H1 (cell line): ENCODE results near the gene ARMC5. TPM values are rescaled to one million over a fixed set of nuclear protein-coding genes. Genes with fewer than 3 reads are reported as not detected.

Experiments
- BCL11A ChIP-seq, 2 experiments: IDR thresholded peaks; one replicate each; pipeline ENCODE4 v1.6.1; 2011; ENCODE audit warnings: low read depth in 2 of 2, low read length in 2 of 2, mild to moderate bottlenecking in 2 of 2
- CBX5 ChIP-seq: fragments of 300-800, 300-1000 bp; sonication (generic); IDR thresholded peaks from 2 replicates; pipeline ENCODE4 v1.7.1; 2016; ENCODE audit warnings: antibody characterized with exemption, low read length, low read depth
- CEBPB ChIP-seq: IDR thresholded peaks from 2 replicates; pipeline ENCODE4 v1.6.1; 2012; ENCODE audit warnings: low read depth, low read length
- CREB1 ChIP-seq: IDR thresholded peaks from 2 replicates; pipeline ENCODE4 v1.6.1; 2012; ENCODE audit warnings: inconsistent platforms
- EGR1 ChIP-seq: IDR thresholded peaks from 2 replicates; pipeline ENCODE4 v1.6.1; 2011; ENCODE audit warnings: low read depth, low read length, borderline replicate concordance
- FOSL1 ChIP-seq: IDR thresholded peaks from 2 replicates; pipeline ENCODE4 v1.6.1; 2011; ENCODE audit warnings: mild to moderate bottlenecking, low read depth, low read length, moderate library complexity; ENCODE audit not compliant: insufficient read depth
- KDM4A ChIP-seq: IDR thresholded peaks from one replicate; pipeline ENCODE4 v1.7.1; 2012; ENCODE audit warnings: low read depth, mild to moderate bottlenecking, moderate library complexity, low read length, inconsistent platforms; ENCODE audit not compliant: severe bottlenecking
- KDM5A ChIP-seq: fragments of 200-600 bp; IDR thresholded peaks from 2 replicates; pipeline ENCODE4 v1.7.1; 2012; ENCODE audit warnings: mild to moderate bottlenecking, low read length, inconsistent platforms, mixed read lengths
- MAX ChIP-seq: IDR thresholded peaks from 2 replicates; pipeline ENCODE4 v1.6.1; 2012; ENCODE audit warnings: inconsistent platforms
- NANOG ChIP-seq: IDR thresholded peaks from 2 replicates; pipeline ENCODE4 v1.6.1; 2011; ENCODE audit warnings: low read length, low read depth, mild to moderate bottlenecking, inconsistent platforms; ENCODE audit not compliant: insufficient read depth, poor library complexity, severe bottlenecking
- PHF8 ChIP-seq: fragments of 200-600 bp; sonication (generic); conservative IDR thresholded peaks from 2 replicates; pipeline ENCODE4 v1.7.1; 2012; ENCODE audit warnings: low read depth, mild to moderate bottlenecking, inconsistent platforms, low read length, moderate library complexity
- POLR2AphosphoS5 ChIP-seq: IDR thresholded peaks from 2 replicates; pipeline ENCODE4 v1.6.1; 2011; ENCODE audit warnings: low read depth, low read length
- RFX5 ChIP-seq: IDR thresholded peaks from 2 replicates; pipeline ENCODE4 v1.6.1; 2011; ENCODE audit warnings: low read depth, low read length, improper control_type of control experiment, borderline replicate concordance
- RNF2 ChIP-seq: fragments of 200-900, 300-1000 bp; sonication (generic); IDR thresholded peaks from 2 replicates; pipeline ENCODE4 v1.7.1; 2016; ENCODE audit warnings: borderline replicate concordance, low read depth, mild to moderate bottlenecking, antibody characterized with exemption, low read length; ENCODE audit not compliant: poor library complexity, severe bottlenecking; ENCODE audit errors: missing control alignments
- RXRA ChIP-seq: IDR thresholded peaks from 2 replicates; pipeline ENCODE4 v1.6.1; 2011; ENCODE audit warnings: low read depth, mild to moderate bottlenecking, low read length, moderate library complexity; ENCODE audit not compliant: insufficient read depth
- SAP30 ChIP-seq: fragments of 300-600 bp; sonication (generic); IDR thresholded peaks from 2 replicates; pipeline ENCODE4 v1.7.1; 2012; ENCODE audit warnings: low read length, moderate library complexity, mild to moderate bottlenecking, inconsistent platforms; ENCODE audit not compliant: insufficient read depth, insufficient replicate concordance
- SIN3A ChIP-seq, 2 experiments: IDR thresholded peaks in 1 of 2; conservative IDR thresholded peaks in 1 of 2; 2 replicates each; pipeline ENCODE4 v1.6.1; 2011 to 2012; ENCODE audit warnings: low read length in 2 of 2, improper control_type of control experiment in 1 of 2, low read depth in 1 of 2, mild to moderate bottlenecking in 1 of 2
- SP1 ChIP-seq: IDR thresholded peaks from 2 replicates; pipeline ENCODE4 v1.6.1; 2011; ENCODE audit warnings: low read depth, low read length
- SRF ChIP-seq: IDR thresholded peaks from 2 replicates; pipeline ENCODE4 v1.6.1; 2011; ENCODE audit warnings: mild to moderate bottlenecking, low read depth, low read length, moderate library complexity
- TAF1 ChIP-seq: IDR thresholded peaks from 2 replicates; pipeline ENCODE4 v1.6.1; 2011; ENCODE audit warnings: mild to moderate bottlenecking, low read depth, low read length
- TAF7 ChIP-seq: optimal IDR thresholded peaks from 2 replicates; pipeline ENCODE3; 2011; ENCODE audit warnings: low read depth, mild to moderate bottlenecking, inconsistent platforms, low read length, moderate library complexity, borderline replicate concordance
- YY1 ChIP-seq: IDR thresholded peaks from 2 replicates; pipeline ENCODE4 v1.6.1; 2011; ENCODE audit warnings: low read depth, mild to moderate bottlenecking, low read length
- ZNF274 ChIP-seq: IDR thresholded peaks from 2 replicates; pipeline ENCODE4 v1.7.0; 2012; ENCODE audit warnings: low read length, borderline replicate concordance; ENCODE audit errors: extremely low read depth
- polyA plus RNA-seq, 7 experiments: library from polyadenylated mRNA; depleted of rRNA in 3 of 7; stranded (reverse) in 5 of 7; unstranded in 2 of 7; fragments of >200 nt in 5 of 7; fragments of 200-250 nt in 2 of 7; gene quantifications; 1 replicate in 5 of 7; 2 replicates in 1 of 7; 4 replicates in 1 of 7; pipeline versions ENCODE4 v1.2.1 to v1.2.3, GENCODE V29; 2011 to 2013; ENCODE audit warnings: missing spikeins in 2 of 7, mixed read lengths in 2 of 7
- total RNA-seq: library from RNA; stranded (reverse); fragmentation: NEBNext Ultra II Directional; extraction: Animal tissue kit (Norgen Biotek cat#: 25700); gene quantifications from 2 replicates; pipeline ENCODE4 v1.2.1, GENCODE V29; 2021

Gene ARMC5
- total and polyA plus RNA-seq, 2 of the 8 experiments (the other 6 are each of a cell fraction or from before 2014, with no cell fraction given), result 7.8 to 8.7 TPM

DNA sequence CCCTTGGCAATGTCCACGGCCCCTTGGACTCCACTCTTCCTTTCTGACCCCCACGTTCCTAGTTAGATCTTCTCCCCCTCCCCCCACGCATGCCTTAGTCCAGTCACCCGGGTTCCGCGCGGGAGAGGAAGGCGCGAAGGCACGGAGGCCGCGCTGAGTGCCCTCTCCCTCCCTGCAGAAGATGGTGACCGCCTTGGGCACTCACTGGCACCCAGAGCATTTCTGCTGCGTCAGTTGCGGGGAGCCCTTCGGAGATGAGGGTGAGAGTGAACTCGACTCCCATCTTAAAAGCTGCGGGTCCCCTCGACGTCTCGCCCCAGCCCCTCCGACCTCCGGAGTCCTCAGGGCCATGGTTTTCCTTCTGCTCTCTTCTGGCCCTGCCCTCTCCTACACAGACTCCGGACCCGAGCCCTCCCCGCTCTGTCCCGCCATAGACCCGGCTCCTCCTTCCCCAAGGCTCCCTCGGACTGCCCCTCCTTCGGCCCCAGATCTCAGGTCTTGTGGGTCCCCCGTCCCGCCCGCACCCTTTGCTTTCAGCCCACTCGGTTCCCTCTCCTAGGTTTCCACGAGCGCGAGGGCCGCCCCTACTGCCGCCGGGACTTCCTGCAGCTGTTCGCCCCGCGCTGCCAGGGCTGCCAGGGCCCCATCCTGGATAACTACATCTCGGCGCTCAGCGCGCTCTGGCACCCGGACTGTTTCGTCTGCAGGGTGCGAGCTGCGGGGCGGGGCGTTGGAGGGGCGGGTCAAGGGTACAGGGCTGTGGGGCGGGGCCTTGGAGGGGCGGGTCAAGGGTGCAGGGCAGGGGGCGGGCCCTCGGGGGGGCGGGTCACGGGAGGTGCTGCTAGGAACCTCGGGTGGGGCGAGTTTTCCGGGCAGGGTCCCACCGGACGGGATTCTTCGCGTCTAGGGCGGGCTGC lies 17.3 kb downstream of the ARMC5 start (continued):
- TF ChIP-seq SIN3A (conservative IDR thresholded peaks at IDR 0.05 in 1 of 2, IDR thresholded peaks at IDR 0.05 in 1 of 2; ENCODE audit: low read depth in 1 of 2, low read length in 2 of 2), result no peak
- no peak for TF ChIP-seq BCL11A (IDR thresholded peaks at IDR 0.05; ENCODE audit: low read depth in 2 of 2, low read length in 2 of 2)
- peak; percentile 59 for TF ChIP-seq TAF7
- TF ChIP-seq YY1, result no peak
- no peak for TF ChIP-seq NANOG
- no peak for TF ChIP-seq CBX5
- no peak for TF ChIP-seq SP1
- TF ChIP-seq RFX5, result no peak
- TF ChIP-seq EGR1, result no peak
- TF ChIP-seq CEBPB, result no peak
- no peak for TF ChIP-seq SAP30
- TF ChIP-seq POLR2AphosphoS5, result peak; percentile 32; the same call in 1 of the 2 replicates
- no peak for TF ChIP-seq KDM5A
- no peak for TF ChIP-seq CREB1
- TF ChIP-seq KDM4A, result peak; percentile 84
- no peak for TF ChIP-seq RNF2
- TF ChIP-seq TAF1, result peak; percentile 53; the same call in 1 of the 2 replicates
- peak; percentile 77 for TF ChIP-seq PHF8
- no peak for TF ChIP-seq FOSL1
- TF ChIP-seq MAX, result no peak
- no peak for TF ChIP-seq SRF
- TF ChIP-seq RXRA, result no peak
- TF ChIP-seq ZNF274, result no peak
